SU-DHL-6 (cell line): ENCODE data around the gene LPAR1.

ENCODE experiments used
- EZH2phosphoT487 ChIP-seq: fragments of 200-600 bp; sonication (generic), shearing (Covaris generic); conservative IDR thresholded peaks from 2 replicates; pipeline ENCODE4 v1.6.1; 2018; ENCODE audit warnings: mild to moderate bottlenecking, antibody characterized with exemption, low read length, moderate library complexity, mixed read lengths
- TF ChIP-seq, protein P1 (sequence below): fragments of 200-600 bp; sonication (generic); IDR thresholded peaks from one replicate; pipeline ENCODE4 v1.5.1; 2017; ENCODE audit warnings: antibody characterized with exemption, mild to moderate bottlenecking, low read length, moderate library complexity; ENCODE audit not compliant: insufficient read depth, poor library complexity, severe bottlenecking

DNA sequence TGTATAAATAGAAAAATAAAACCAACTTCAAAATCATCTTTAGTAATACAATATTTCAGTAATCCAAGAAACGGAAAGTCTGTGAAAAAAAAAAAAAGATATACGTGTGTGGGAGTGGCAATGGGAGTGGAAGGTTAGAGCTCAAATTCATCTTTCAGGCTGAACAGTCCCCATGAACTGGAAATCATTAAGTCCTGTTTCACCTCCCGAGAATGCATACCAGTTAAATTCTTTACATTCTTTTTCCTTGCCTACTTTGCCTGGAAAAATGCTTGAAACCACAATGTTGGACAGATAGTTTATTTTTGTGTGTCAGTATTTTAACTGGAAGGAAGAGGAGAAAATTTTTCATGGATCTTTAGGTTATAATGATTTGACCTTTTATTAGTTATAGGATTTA lies 202.9 kb downstream of the LPAR1 start:
- TF ChIP-seq, protein P1, sequence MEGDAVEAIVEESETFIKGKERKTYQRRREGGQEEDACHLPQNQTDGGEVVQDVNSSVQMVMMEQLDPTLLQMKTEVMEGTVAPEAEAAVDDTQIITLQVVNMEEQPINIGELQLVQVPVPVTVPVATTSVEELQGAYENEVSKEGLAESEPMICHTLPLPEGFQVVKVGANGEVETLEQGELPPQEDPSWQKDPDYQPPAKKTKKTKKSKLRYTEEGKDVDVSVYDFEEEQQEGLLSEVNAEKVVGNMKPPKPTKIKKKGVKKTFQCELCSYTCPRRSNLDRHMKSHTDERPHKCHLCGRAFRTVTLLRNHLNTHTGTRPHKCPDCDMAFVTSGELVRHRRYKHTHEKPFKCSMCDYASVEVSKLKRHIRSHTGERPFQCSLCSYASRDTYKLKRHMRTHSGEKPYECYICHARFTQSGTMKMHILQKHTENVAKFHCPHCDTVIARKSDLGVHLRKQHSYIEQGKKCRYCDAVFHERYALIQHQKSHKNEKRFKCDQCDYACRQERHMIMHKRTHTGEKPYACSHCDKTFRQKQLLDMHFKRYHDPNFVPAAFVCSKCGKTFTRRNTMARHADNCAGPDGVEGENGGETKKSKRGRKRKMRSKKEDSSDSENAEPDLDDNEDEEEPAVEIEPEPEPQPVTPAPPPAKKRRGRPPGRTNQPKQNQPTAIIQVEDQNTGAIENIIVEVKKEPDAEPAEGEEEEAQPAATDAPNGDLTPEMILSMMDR: no peak
- TF ChIP-seq EZH2phosphoT487: no peak
